ENCODE data around the gene SNCAIP. TPM values are rescaled to one million over a fixed set of nuclear protein-coding genes. Genes with fewer than 3 reads are reported as not detected.

Gene SNCAIP
- total and polyA plus RNA-seq, 12 donors = 1.3 to 6.4 (median 2.7) TPM

GRCh38 chr5:122465994-122466393 is 154.0 kb downstream of the SNCAIP start:
- H3K9me3 ChIP-seq (replicated peaks in 1 of 3) = no peaks in the 10 kb centered on the region
- TF ChIP-seq CTCF (IDR thresholded peaks at IDR 0.05) = no peak
- no peak for TF ChIP-seq POLR2A (IDR thresholded peaks at IDR 0.05)
- no peaks in the 10 kb centered on the region for H3K4me1 ChIP-seq (replicated peaks in 1 of 2)
- H3K36me3 ChIP-seq (replicated peaks in 1 of 2) = no peaks in the 10 kb centered on the region
- intact Hi-C loops (cut with DNase I) = no loop called here
- no peak for DNase-seq
- 68 to 75% (median 70%) methylated on average over 4 of the region's 4 CpGs for whole genome bisulfite sequencing, 4 donors
- no peak overlapping the region for H3K27ac ChIP-seq
- no peak overlapping the region for H3K4me3 ChIP-seq
- no peaks in the 10 kb centered on the region for H3K27me3 ChIP-seq

GRCh38 chr5:122468351-122469116 is 156.5 kb downstream of the SNCAIP start:
- Histone ChIP-seq H3K27me3 (no peaks in the 10 kb centered on the region), H3K4me3 (no peak overlapping the region), H3K27ac (no peak overlapping the region), H3K4me1 (replicated peaks in 1 of 2) (no peaks in the 10 kb centered on the region), H3K9me3 (replicated peaks in 1 of 3) (no peaks in the 10 kb centered on the region), H3K36me3 (replicated peaks in 1 of 2) (no peaks in the 10 kb centered on the region)
- no peak for DNase-seq
- WGBS, 4 donors = 89 to 96% (median 90%) methylated on average over 2 of the region's 2 CpGs
- intact Hi-C loops (cut with DNase I) = no loop called here
- TF ChIP-seq CTCF (IDR thresholded peaks at IDR 0.05) (no peak), POLR2A (IDR thresholded peaks at IDR 0.05) (no peak)

- 73 to 84% (median 77%) methylated on average over 5 of the region's 5 CpGs for WGBS, 4 donors
- Histone ChIP-seq H3K36me3 (replicated peaks in 1 of 2) (no peaks in the 10 kb centered on the region), H3K27ac (no peak overlapping the region), H3K4me3 (no peak overlapping the region), H3K27me3 (no peaks in the 10 kb centered on the region), H3K9me3 (replicated peaks in 1 of 3) (no peaks in the 10 kb centered on the region), H3K4me1 (replicated peaks in 1 of 2) (no peaks in the 10 kb centered on the region)
- no peak for TF ChIP-seq POLR2A (IDR thresholded peaks at IDR 0.05)
- TF ChIP-seq CTCF (IDR thresholded peaks at IDR 0.05) = no peak
- no peak for DNase-seq
- intact Hi-C loops (cut with DNase I) = no loop called here
These were observed 157.4 kb downstream of the SNCAIP start for GRCh38 chr5:122469384-122469919.

- intact Hi-C loops (cut with DNase I) = no loop called here
- no peak for DNase-seq
- H3K4me1 ChIP-seq (replicated peaks in 1 of 2) = no peaks in the 10 kb centered on the region
- H3K36me3 ChIP-seq (replicated peaks in 1 of 2) = no peaks in the 10 kb centered on the region
- WGBS, 4 donors = 55 to 67% (median 61%) methylated on average over 2 of the region's 2 CpGs
- no peak overlapping the region for H3K4me3 ChIP-seq
- no peaks in the 10 kb centered on the region for H3K9me3 ChIP-seq (replicated peaks in 1 of 3)
- H3K27me3 ChIP-seq = no peaks in the 10 kb centered on the region
- TF ChIP-seq CTCF (IDR thresholded peaks at IDR 0.05) (no peak), POLR2A (IDR thresholded peaks at IDR 0.05) (no peak)
- no peak overlapping the region for H3K27ac ChIP-seq
These were observed 158.3 kb downstream of the SNCAIP start for GRCh38 chr5:122470365-122470764.

Data from adrenal gland (tissue), 12 donors.